Uterus (tissue), 2 donors: ENCODE measurements around the gene JARID2.

Experiments used
- CTCF ChIP-seq, 4 experiments: fragments of 200-600 bp in 2 of 4; fragments of 450-650 bp in 2 of 4; sonication (generic) in 2 of 4; IDR thresholded peaks; one replicate each; pipeline ENCODE4 v1.5.1; 2016 to 2019; ENCODE audit warnings: antibody characterized with exemption in 4 of 4, mild to moderate bottlenecking in 2 of 4, moderate library complexity in 1 of 4
- POLR2A ChIP-seq, 2 donors: fragments of 450-650 bp; IDR thresholded peaks; one replicate each; pipeline ENCODE4 v1.6.1; 2016; ENCODE audit warnings: antibody characterized with exemption in 2 of 2, mild to moderate bottlenecking in 1 of 2, moderate library complexity in 1 of 2

- no peak for TF ChIP-seq POLR2A (IDR thresholded peaks at IDR 0.05)
- TF ChIP-seq CTCF (IDR thresholded peaks at IDR 0.05) = no peak
Measured at GRCh38 chr6:15280961-15281360, 35.1 kb downstream of the JARID2 start.
